ENCODE results near the gene IFNA16. TPM values are rescaled to one million over a fixed set of nuclear protein-coding genes. Genes with fewer than 3 reads are reported as not detected.
"Not testable (repeated sequence)": the region's sequence is repeated elsewhere in the genome, so short reads cannot be mapped to it uniquely, and the experiment has no call there.

IFNA16 gene
- total RNA-seq, 1 experiment from 2014 or later = not detected

DNA sequence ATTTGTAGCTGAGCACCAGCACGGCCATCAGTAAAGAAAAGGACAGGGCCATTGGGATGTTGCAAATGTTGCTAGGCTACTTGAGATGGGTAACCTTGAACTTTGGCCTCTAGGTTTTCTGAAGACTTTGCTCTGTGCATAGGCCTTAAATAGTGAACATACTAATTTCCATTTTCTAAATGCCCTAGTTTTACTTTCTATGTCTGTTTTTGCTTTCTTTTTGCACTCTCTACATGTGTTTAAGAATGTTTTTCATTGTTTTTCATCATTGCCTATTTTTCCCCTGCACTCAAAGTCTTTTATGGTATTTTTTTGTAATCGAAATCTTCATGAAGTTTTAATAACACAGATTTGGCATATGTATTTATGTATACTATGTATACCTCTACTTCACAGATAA is 11.0 kb upstream of the IFNA16 start, which contains the start of gene IFNA17:
IFNA17 (minus strand) TSS at position 101 of the 400 bp plus-strand sequence; CDS start at position 52, 49 bp downstream.
- Histone ChIP-seq H3K27ac (ENCODE audit: low read length) (no peak within 1 kb of the TSS), H3K4me1 (ENCODE audit: control insufficient read depth, insufficient read depth, low read length) (no peaks in the 10 kb centered on the region), H3K4me3 (ENCODE audit: low read depth in 2 of 2, low read length in 2 of 2) (no peak within 1 kb of the TSS), H3K36me3 (ENCODE audit: control insufficient read depth, insufficient read depth, low read length) (no peaks in the 10 kb centered on the region), H3K9me3 (ENCODE audit: control insufficient read depth, insufficient read depth, low read depth, low read length) (no peaks in the 10 kb centered on the region), H3K27me3 (ENCODE audit: control insufficient read depth, insufficient read depth, low read length) (no peaks in the 10 kb centered on the region)
- in situ Hi-C loops (cut with HindIII; ENCODE audit: low pct_unique_long_range_greater_than_20kb, low sequenced_read_pairs) (no loop called here), intact Hi-C loops (cut with micrococcal nuclease; ENCODE audit: unreplicated experiment) (no loop called here)
- TF ChIP-seq POLR2AphosphoS5 (IDR thresholded peaks at IDR 0.05; ENCODE audit: low read depth, low read length) (no peak), SIN3A (IDR thresholded peaks at IDR 0.05; ENCODE audit: borderline replicate concordance, insufficient read depth, low read depth, low read length) (no peak), TCF7L2 (IDR thresholded peaks at IDR 0.05; ENCODE audit: low read depth, low read length) (no peak)
- TF ChIP-seq, protein P1, sequence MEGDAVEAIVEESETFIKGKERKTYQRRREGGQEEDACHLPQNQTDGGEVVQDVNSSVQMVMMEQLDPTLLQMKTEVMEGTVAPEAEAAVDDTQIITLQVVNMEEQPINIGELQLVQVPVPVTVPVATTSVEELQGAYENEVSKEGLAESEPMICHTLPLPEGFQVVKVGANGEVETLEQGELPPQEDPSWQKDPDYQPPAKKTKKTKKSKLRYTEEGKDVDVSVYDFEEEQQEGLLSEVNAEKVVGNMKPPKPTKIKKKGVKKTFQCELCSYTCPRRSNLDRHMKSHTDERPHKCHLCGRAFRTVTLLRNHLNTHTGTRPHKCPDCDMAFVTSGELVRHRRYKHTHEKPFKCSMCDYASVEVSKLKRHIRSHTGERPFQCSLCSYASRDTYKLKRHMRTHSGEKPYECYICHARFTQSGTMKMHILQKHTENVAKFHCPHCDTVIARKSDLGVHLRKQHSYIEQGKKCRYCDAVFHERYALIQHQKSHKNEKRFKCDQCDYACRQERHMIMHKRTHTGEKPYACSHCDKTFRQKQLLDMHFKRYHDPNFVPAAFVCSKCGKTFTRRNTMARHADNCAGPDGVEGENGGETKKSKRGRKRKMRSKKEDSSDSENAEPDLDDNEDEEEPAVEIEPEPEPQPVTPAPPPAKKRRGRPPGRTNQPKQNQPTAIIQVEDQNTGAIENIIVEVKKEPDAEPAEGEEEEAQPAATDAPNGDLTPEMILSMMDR (IDR thresholded peaks at IDR 0.05) = no peak
- TF ChIP-seq, protein P2, sequence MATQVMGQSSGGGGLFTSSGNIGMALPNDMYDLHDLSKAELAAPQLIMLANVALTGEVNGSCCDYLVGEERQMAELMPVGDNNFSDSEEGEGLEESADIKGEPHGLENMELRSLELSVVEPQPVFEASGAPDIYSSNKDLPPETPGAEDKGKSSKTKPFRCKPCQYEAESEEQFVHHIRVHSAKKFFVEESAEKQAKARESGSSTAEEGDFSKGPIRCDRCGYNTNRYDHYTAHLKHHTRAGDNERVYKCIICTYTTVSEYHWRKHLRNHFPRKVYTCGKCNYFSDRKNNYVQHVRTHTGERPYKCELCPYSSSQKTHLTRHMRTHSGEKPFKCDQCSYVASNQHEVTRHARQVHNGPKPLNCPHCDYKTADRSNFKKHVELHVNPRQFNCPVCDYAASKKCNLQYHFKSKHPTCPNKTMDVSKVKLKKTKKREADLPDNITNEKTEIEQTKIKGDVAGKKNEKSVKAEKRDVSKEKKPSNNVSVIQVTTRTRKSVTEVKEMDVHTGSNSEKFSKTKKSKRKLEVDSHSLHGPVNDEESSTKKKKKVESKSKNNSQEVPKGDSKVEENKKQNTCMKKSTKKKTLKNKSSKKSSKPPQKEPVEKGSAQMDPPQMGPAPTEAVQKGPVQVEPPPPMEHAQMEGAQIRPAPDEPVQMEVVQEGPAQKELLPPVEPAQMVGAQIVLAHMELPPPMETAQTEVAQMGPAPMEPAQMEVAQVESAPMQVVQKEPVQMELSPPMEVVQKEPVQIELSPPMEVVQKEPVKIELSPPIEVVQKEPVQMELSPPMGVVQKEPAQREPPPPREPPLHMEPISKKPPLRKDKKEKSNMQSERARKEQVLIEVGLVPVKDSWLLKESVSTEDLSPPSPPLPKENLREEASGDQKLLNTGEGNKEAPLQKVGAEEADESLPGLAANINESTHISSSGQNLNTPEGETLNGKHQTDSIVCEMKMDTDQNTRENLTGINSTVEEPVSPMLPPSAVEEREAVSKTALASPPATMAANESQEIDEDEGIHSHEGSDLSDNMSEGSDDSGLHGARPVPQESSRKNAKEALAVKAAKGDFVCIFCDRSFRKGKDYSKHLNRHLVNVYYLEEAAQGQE (IDR thresholded peaks at IDR 0.05; ENCODE audit: insufficient read depth in 1 of 2, low read depth in 2 of 2, low read length in 1 of 2) = no peak
- no peak for DNase-seq (ENCODE audit: low read depth, low spot score)
- ChIA-PET CTCF (no interaction called here), POLR2A (no interaction called here)
- no peak for ATAC-seq
- no TSS peak for BruUV-seq (replicated peaks)

DNA sequence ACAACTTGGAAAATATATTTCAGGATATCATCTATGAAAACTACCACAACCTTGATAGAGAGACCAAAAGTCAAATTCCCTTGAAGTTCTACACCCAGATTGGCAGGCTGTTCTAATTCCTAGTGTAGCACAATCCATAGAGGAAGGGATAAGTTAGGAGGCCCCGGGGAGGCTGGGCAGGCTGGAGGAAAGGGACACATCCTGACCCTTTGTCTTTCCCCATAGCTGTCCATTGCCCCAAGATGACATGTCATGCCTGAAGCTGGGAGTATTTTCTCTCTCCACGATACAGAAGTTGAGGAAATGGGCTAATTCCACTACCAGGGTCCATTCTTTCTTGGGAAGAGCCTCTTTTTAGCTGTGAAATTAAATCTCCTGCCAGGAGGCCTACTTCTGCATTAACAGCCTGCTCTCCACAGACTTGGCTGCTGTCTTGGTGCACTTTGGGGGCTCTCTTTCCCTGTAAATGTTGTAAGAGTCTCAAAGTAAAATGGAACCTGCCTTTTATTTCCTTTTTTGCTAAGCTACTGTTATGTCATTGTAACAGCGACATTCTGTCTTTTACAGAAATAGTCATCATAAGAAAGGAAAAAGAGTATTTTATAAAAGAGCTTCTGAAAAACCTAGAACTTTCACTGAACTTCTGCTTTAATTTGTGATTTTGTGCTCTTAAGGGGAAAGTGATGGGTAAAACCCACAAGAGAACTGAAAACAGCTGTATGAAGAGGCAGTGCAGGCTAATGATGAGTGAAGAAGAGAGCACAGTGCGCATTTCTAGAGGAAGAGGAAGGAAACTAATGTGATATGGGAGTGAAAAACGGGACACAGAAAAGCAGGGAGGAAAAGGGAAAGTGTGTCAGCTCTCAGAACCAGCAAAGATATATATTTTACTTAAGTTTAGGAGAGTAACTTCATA is 3.4 kb downstream of the IFNA16 start:
- CTCF ChIA-PET; H3K9me3 ChIP-seq (ENCODE audit: control insufficient read depth, insufficient read depth, low read depth, low read length); ATAC-seq; H3K27me3 ChIP-seq (ENCODE audit: control insufficient read depth, insufficient read depth, low read length); intact Hi-C loops (cut with micrococcal nuclease; ENCODE audit: unreplicated experiment); in situ Hi-C loops (cut with HindIII; ENCODE audit: low pct_unique_long_range_greater_than_20kb, low sequenced_read_pairs); H3K27ac ChIP-seq (ENCODE audit: low read length); H3K4me1 ChIP-seq (ENCODE audit: control insufficient read depth, insufficient read depth, low read length); H3K36me3 ChIP-seq (ENCODE audit: control insufficient read depth, insufficient read depth, low read length); H3K4me3 ChIP-seq (ENCODE audit: low read depth in 2 of 2, low read length in 2 of 2); POLR2A ChIA-PET; BruUV-seq (replicated peaks): not testable (repeated sequence)
- peak; percentile 1 for DNase-seq (ENCODE audit: low read depth, low spot score)
- TF ChIP-seq, protein P1 (IDR thresholded peaks at IDR 0.05) = peak; percentile 12; the same call in 1 of the 2 replicates

DNA sequence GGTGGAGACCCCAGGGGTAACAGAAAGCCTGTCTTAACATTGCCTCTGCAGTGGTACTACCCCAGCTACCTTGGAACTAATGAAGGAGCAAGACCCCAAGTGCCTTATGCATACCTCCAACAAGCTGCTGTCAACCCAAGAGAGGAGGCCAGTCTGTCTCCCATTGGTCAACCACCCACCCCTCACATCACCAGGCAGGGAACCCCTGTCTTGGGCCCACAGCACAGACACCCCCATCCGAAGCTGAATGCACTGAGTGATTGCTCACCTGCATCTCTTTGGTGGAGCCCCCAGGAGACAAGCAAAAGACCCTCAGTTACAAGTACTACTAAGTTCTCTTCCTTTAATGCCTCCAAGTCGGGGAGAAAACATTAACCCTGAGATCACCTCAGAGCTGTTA is 5.0 kb downstream of the IFNA16 start:
- CTCF ChIA-PET; DNase-seq (ENCODE audit: low read depth, low spot score); ATAC-seq: not testable (repeated sequence)

DNA sequence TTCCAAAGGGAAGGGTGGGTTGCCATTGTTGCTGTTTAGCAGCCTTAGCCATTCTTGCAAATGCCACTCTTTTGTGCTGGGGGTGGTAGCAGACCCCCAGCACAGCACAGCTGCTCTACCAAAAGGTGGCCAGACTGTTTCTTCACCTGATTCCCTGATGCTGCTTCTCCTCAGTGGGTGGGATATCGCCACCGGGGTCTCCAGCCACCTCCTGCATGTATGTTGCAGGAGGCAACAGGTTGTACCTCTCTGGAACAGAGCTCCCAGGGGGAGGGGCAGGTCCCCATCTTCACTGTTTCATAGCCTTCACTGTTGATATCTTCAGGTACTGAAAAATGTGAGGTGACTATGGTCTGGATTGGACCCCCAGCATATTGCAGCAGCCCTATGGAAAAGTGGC is 6.3 kb downstream of the IFNA16 start:
- POLR2A ChIA-PET; H3K4me1 ChIP-seq (ENCODE audit: control insufficient read depth, insufficient read depth, low read length); intact Hi-C loops (cut with micrococcal nuclease; ENCODE audit: unreplicated experiment); CTCF ChIA-PET; in situ Hi-C loops (cut with HindIII; ENCODE audit: low pct_unique_long_range_greater_than_20kb, low sequenced_read_pairs); DNase-seq (ENCODE audit: low read depth, low spot score); H3K36me3 ChIP-seq (ENCODE audit: control insufficient read depth, insufficient read depth, low read length); H3K9me3 ChIP-seq (ENCODE audit: control insufficient read depth, insufficient read depth, low read depth, low read length); BruUV-seq (replicated peaks); H3K27me3 ChIP-seq (ENCODE audit: control insufficient read depth, insufficient read depth, low read length); H3K4me3 ChIP-seq (ENCODE audit: low read depth in 2 of 2, low read length in 2 of 2); ATAC-seq; H3K27ac ChIP-seq (ENCODE audit: low read length): not testable (repeated sequence)

More for the DNA sequence above, 5.0 kb downstream of the IFNA16 start:
- H3K4me3 ChIP-seq (ENCODE audit: low read depth in 2 of 2, low read length in 2 of 2); H3K27ac ChIP-seq (ENCODE audit: low read length); intact Hi-C loops (cut with micrococcal nuclease; ENCODE audit: unreplicated experiment); H3K36me3 ChIP-seq (ENCODE audit: control insufficient read depth, insufficient read depth, low read length); BruUV-seq (replicated peaks); H3K27me3 ChIP-seq (ENCODE audit: control insufficient read depth, insufficient read depth, low read length); H3K9me3 ChIP-seq (ENCODE audit: control insufficient read depth, insufficient read depth, low read depth, low read length); POLR2A ChIA-PET; H3K4me1 ChIP-seq (ENCODE audit: control insufficient read depth, insufficient read depth, low read length); in situ Hi-C loops (cut with HindIII; ENCODE audit: low pct_unique_long_range_greater_than_20kb, low sequenced_read_pairs): not testable (repeated sequence)

Measured in Panc1 (cell line).